Activated naive CD4-positive, alpha-beta T cell treated with anti-CD3 and anti-CD28 coated beads, Interleukin-2, amount 50 U/mL, for 16 hours (primary cell): Measurements from ENCODE around the gene PIP4K2C.
"Not testable (repeated sequence)": the region's sequence is repeated elsewhere in the genome, so short reads cannot be mapped to it uniquely, and the experiment has no call there.

Experiments
- DNase-seq: peaks from one replicate; pipeline ENCODE4 v3.0.0-alpha.2; 2020

Gene PIP4K2C

DNA sequence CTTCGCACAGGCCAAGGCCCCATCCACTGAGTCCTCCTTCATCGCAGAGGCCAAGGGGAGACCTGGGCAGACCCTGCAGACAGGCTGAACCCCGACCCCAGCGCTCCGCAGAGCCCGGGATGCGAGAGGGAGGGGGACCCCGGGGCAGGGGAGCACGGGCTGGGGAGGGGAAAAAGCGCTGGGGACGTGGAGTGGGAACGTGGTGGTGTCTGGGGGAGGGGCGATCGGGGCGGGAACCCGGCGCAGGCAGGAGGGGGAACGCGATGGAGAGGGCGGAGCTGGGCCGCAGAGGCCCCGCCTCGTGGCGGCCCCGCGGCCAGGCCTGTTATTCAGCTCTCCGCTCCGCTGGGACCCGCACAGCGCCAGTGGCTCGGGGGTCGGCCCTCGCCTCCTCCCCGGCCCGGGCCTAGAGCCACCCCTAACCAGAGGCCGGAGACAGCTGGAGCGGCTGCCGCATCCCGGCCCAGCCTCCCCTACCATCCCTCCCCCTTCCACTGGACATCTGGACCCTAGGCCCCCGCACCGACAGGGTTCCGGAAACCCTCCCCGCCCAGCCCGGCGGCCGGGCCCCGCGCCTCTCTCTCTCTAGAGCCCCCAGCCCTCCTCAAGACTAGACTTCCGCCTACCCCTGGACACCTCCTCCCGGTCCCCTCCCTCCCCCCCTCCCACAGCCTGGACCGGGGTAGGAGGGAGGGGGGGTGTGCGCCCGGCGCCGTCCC is 20.3 kb downstream of the PIP4K2C start, which contains the start of gene ARHGEF25:
ARHGEF25 (plus strand) TSS at position 328 of the 719 bp plus-strand sequence. CDS start 460 bp downstream, outside the sequence.
- DNase-seq = peak; percentile 65

DNA sequence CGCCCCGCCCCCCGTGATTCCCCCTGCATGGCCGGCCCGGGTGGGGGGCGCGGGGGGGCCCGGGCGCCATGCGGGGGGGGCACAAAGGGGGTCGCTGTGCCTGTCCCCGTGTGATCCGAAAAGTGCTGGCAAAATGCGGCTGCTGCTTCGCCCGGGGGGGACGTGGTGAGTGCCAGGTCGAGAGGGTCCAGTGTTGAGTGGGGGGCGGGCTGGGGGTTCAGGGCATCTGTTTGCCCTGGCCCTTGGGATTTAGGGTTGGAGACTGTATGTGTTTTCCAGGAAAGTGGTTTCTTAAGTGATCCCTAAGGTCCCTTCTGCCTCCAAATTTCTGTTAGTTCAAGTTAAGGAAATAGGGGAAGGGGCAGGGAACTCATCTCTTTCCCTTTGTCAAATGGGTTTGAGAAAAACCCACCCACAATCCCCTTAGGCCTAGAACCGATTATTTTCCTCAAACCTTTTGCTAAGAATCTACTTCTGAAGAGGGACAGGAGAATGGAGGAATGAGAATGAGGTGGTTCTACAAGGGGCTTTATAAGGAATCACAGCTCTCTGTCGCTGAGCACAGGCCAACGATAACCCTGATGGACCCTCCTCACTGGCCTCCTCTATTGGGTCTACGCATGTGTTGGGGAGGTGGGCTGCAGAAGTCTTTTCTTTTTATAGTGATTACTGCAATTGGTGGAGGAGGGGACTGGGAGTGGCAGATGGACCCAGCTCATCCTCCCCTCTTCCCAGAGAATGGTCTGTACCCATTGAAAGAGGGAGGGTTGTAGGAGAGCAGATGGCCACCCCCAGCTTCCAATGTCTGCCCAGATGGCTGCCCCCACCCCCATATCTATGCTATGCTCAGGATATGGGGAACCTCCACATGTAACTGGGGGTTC is 21.1 kb downstream of the PIP4K2C start:
- no peak for DNase-seq

DNA sequence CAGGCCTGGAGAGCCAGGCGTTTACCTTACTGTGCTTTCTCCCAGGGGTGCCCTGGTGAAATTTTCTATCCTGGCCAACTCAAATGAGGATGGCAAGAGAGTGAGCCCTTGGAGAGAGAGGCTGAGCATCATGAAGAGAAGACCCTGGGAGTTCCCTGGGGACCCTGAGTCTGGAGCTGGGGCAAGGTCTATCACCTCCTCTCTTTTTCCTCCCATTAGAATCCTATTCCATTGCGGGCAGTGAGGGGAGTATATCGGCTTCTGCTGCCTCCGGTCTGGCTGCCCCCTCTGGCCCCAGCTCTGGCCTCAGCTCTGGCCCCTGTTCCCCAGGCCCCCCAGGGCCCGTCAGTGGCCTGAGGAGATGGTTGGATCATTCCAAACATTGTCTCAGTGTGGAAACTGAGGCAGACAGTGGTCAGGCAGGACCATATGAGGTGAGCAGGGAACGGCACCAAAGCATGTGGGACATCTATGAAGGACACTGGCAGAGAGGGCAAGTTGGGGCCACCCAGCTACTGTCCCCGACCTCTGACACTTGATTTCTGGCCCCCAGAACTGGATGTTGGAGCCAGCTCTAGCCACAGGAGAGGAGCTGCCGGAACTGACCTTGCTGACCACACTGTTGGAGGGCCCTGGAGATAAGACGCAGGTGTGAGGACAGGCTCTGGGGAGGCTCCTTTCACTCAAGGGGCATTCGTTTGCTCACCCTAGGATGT is 21.9 kb downstream of the PIP4K2C start:
- no peak for DNase-seq

DNA sequence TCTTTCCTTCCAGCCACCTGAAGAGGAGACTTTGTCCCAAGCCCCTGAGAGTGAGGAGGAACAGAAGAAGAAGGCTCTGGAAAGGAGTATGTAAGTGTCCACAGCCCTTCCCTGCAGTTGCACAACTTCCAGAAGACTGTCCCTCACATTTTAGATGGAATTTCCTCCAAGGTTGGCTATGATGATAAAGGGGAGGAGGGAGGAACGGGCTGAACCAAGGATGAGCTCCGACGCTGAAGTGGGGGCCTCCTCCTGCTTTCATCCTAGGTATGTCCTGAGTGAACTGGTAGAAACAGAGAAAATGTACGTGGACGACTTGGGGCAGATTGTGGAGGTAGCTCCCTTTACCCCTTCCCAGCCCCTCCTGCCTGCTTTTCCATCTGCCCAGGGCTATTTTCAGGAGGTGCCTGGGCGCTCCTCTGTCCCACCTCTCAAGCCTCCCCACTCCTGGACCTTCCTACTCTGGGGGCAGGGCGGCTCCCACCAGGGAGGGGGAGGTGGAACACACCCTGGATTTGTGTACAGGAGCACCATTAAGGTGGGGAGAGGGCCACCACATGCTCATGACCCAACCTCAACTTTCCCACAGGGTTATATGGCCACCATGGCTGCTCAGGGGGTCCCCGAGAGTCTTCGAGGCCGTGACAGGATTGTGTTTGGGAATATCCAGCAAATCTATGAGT is 22.6 kb downstream of the PIP4K2C start:
- DNase-seq = no peak

DNA sequence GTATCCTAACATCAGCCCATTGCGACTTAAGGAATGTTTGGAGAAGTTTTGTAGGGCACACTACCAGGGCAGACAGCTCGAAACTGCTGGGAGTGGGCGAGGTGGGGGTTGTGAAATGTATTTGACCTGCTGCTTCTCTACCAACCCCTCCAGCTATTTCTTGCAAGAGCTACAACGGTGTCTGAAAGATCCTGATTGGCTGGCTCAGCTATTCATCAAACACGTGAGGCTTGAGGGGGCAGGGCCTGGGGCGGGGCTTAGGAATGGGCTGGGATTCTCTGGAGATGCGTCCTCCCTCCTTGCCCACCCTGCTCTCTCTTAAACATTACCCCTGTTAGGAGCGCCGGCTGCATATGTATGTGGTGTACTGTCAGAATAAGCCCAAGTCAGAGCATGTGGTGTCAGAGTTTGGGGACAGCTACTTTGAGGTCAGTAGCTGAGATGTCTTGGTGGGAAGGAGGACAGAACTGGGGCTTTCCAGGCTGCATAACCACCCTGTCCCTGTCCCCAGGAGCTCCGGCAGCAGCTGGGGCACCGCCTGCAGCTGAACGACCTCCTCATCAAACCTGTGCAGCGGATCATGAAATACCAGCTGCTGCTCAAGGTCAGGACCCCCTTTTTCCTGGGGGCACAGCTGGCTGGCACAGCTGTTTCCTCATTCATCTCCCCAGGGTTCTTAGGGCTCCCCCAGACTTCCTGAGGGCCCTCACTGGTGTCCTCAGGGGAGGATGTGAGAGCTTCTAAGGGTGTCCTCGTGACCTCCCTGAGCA is 23.4 kb downstream of the PIP4K2C start:
- no peak for DNase-seq

DNA sequence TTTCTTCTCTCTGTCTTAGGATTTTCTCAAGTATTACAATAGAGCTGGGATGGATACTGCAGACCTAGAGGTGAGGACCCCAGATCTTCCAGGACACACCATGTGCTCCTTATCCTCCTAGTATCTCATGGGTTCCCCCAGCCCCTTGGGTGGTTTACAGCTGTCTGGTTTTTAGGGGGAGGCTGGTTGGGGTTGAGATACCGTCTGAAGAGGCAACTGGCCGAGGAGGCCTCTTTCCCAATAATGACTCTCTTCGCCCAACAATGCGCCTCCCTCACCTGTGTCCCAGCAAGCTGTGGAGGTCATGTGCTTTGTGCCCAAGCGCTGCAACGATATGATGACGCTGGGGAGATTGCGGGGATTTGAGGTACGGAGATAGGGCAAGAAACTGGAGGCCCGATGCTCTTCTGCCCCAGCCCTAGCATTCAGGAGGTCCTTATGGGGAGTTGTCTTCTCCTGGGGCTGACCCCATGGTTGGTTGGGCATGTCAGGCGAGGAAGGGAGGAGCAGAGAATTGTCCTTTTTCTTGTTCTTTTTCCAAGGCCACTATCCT is 24.0 kb downstream of the PIP4K2C start:
- DNase-seq = no peak

DNA sequence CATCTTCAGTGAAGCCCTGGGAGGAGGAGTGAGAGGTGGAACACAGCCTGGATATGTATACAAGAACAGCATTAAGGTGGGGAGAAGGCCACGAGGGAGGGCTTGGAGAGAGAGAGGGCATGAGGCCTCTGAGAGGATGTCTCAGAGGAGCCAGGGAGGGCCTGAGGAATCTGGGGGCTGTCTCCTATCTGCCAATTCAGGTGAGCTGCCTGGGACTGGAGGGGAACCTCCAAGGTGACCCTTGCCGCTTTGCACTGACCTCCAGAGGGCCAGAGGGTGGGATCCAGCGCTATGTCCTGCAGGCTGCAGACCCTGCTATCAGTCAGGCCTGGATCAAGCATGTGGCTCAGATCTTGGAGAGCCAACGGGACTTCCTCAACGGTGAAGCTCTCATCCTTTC is 24.6 kb downstream of the PIP4K2C start:
- no peak for DNase-seq

DNA sequence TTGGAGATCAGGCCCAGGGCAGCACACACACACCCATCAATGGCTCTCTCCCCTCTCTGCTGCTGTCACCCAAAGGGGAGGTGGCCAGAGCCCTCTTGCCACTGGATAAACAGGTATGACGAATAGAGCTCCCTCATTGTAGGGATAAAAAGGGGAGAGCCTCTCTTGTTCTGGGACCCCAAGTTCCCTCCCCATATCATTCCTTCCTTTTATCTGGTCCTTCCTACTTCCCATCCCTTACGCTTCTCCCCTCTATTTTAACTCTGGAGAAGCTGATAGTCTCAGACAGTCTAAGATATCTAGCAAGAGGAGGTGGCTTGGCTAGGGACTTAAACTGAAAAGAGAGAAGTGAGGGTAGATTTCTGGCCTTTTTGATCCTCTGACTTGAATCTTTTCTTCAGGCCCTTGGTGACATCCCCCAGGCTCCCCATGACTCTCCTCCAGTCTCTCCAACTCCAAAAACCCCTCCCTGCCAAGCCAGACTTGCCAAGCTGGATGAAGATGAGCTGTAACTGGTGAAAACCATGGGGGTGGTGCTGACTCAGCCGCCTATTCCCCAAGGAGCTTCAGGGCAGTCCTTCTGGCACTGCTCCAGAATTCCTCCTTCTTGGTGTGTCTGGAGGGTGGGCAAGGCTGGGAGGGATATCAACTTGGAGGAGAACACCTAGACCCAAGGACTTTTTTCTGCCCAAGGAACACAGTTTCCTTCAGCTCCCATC is 25.6 kb downstream of the PIP4K2C start:
- DNase-seq = no peak

DNA sequence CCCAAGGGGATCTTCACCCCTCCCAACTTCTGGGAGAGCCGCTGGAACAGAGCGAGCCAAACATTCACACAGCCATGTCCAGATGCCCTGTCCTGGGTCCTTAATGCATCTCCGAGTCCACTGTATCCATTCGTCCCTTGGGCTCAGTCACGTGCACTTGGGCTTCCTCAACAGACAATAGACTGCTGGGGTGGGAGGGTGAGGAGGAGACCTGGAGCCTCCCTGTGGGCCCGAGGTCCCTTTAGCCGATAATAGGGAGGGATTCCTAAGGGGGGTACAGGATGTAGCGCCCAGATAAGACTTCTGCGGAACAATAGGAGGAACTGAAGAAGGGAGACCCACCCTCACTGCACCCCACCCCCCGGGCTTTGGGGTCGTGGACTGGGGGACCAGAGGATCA is 26.9 kb downstream of the PIP4K2C start:
- no peak for DNase-seq

DNA sequence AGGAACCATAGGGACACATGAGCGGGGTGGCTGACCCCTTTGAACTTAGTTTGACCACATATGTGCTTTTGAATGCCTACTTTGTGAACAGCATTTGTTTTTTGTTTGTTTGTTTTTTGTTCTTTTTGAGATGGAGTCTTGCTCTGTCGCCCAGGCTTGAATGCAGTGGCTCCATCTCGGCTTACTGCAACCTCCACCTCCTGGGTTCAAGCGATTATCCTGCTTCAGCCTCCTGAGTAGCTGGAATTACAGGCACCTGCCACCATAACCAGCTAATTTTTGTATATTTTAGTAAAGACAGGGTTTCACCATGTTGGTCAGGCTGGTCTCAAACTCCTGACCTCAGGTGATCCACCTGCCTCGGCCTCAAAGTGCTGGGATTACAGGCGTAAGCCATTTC is 27.4 kb downstream of the PIP4K2C start:
- DNase-seq = not testable (repeated sequence)

DNA sequence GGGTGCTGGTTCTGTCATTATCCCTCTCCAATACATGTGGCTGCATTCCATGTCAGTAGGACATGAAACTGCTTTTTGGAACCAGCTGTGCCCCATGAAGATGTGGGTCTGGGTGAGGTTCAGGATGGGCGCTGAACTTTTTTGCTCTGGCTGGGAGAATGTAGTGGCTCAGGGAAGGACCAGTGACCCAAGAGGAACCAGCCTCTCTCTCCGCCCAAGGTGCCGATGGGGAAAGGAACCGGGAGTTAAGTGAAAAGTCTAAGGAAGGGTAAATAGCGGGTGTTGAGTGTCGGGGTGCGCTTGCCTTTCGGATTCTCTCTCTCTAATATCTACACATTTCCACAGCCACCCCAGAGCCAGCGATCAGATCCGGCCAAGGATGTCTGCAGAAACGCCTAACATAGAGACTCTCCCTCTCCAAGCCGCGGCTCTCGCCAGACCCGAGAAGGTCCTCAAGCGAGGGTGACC is 28.0 kb downstream of the PIP4K2C start:
- no peak for DNase-seq

DNA sequence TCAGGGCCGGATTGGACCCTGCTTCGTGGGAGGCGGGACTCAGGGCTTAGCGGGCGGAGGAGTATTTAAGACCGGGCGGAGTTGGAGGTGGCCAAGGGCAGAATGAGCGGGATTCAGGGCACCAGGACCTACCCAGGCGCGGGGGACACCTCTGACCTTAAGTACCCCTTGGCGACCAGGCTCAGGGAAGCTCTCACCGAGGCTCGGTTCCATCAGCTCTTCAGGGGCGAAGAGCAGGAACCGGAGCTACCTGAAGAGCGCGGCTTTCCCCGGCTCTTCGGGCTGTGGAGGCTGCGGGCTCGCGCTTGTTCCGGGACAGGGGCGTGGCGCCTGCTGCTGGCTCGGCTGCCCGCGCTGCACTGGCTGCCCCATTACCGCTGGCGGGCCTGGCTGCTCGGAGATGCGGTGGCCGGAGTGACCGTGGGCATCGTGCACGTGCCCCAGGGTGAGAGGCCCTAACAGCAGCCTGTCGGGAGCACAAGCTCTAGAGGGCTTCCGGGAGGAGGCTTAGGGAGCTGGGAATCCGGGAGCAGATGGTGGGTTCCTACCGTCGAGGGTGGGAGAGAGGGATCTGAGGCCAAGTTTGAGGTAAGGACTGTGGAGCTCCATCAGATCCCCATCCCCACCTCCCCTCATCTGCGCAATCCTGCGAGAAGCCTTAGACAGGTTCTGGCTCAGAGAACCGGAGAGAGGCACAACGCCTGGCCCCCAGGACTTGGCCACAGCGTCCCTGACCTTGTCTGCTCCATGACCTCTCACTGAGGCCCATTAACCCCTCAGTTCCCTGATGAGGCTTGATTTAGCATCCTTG is 28.6 kb downstream of the PIP4K2C start:
- DNase-seq = peak; percentile 34

DNA sequence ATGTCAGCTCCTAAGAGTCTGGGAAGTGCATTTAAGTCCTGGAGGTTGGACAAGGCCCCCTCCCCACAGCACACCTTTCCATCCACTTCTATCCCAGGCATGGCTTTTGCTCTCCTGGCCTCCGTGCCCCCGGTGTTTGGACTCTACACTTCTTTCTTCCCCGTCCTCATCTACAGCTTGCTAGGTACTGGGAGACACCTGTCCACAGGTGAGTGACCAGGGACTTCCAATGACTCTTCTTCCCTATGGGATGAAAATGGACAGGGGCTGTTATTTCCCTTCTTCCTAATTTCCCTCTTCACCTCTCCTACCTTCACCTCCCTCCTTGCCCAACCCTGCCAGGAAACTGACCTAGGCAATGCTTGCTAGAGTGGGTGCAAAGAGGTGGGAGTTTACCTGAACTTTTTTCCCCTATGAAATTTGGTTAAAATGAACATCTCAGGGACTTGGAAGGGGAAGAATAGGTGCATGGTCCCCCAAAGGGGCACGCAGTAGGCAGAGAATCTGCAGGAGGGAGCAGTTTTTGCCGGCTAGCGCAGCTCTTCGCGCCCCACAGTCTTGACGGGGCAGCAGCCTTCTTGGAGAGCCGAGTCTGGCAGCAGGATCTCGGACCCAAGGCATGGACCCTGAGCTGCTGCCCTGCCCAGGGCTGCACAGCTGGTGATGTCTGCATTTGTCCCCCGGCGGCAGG is 29.4 kb downstream of the PIP4K2C start:
- DNase-seq = no peak

DNA sequence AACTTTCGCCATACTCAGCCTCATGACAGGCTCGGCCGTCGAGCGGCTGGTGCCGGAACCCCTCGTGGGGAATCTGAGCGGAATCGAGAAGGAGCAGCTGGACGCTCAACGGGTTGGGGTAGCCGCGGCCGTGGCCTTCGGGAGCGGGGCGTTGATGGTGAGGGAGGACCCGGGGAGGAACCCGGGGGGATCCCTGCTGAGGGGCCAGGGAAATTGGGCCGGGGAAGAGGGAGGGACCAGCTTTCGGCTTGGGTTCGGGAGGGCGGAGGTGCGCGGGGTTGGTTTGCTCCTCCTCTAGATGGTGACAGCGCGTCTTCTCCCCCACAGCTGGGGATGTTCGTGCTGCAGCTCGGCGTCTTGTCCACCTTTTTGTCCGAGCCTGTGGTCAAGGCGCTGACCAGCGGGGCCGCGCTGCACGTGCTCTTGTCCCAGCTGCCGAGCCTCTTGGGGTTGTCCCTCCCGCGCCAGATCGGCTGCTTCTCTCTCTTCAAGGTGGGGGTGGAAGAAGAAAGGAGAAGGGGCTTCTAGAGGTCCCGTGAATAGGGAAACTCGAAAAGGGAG is 30.0 kb downstream of the PIP4K2C start:
- DNase-seq = peak; percentile 37

DNA sequence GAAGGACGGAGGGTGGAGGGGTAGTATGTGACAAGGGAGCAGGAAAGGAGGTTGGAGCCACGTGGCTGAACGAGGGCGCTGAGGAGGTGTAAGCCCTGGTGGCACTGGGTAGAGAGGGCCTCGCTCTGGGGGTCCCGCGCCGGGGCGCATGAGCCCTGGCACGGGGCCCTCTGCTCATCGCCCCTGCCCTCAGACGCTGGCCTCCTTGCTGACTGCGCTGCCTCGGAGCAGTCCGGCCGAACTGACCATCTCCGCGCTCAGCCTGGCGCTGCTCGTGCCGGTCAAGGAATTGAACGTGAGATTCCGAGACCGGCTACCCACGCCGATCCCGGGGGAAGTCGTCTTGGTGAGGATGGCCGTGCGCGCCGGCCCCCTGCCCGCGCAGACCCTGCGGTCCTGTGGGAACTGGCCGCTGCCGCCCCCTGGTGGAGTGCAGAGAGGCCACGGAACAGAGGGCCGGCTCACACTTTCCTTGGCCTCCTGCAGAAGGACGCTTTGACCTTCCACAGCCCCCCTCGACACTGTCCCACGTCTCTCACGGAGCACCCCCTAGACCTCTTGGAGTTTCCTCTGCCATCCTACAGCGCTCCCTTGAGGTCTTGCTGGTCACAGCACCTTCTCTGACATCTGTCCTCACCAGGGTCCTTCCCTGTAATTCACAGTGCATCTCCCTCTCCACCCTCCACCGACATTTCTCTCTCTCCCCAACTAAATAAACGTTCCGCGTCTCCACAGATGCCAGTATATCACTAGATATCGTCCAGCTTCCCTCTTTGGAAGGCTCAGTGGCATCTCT is 30.7 kb downstream of the PIP4K2C start:
- DNase-seq = peak; percentile 68

DNA sequence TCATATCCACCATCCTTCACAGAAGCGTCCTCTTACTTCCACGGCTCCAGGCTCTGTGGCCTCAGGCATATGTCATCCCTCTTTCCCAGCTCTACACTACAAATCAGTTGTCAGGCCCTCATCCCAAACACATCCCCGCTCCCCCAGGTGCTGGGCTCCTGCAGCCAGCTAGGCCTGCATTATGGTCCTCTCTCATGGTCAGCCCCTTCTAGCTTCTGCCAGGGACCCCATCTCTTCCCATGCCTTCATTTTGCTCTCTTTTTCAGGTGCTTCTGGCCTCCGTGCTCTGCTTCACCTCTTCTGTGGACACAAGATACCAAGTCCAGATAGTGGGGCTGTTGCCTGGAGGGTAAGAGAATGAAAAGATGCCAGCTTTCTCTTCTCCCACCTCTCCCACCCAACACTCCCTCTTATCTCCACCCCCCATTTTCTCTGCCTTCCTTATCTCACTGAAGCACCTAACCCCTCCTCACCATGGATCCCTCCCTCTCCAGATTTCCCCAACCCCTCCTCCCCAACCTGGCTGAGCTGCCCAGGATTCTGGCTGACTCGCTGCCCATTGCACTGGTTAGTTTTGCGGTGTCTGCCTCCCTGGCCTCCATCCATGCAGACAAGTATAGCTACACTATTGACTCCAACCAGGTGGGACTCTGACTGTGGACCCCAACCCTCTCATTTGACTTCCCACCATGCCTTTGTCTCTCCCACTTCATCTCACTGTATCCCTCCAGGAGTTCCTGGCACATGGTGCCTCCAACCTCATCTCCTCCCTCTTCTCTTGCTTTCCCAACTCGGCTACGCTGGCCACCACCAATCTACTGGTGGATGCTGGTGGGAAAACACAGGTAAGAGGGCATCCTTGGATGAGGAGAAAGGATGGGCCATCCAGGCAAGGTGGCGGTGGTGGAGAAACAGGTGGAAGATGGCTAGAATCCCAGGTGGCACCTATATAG is 31.6 kb downstream of the PIP4K2C start:
- no peak for DNase-seq

DNA sequence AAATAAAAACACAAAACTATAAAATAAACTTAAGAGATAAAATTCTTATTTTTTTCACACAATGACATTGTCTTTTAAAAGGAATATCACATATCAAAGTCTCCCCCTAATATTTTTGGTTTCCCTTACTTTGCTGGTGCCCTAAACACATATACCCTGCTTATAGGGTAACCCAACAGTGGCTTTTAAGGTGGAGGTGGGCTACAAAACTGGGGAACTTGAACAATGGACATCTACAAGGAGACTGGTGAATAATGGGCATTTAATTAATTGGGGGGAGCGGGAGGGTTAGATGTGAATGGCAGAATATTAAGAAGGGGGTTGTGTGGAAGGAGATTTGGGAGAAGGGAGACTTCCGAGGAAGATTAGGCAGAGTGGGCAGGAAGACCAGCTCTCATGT is 32.4 kb downstream of the PIP4K2C start:
- DNase-seq = no peak
